H9 (cell line): Measurements from ENCODE around the gene LRP8. TPM values are rescaled to one million over a fixed set of nuclear protein-coding genes. Genes with fewer than 3 reads are reported as not detected.

Experiments used
- DNase-seq: peaks from one replicate; pipeline ENCODE4 v3.0.0-alpha.2; 2017
- H2AFZ ChIP-seq: one replicate; pipeline ENCODE4 v1.6.1; 2013; ENCODE audit warnings: mild to moderate bottlenecking, low read length, control low read depth, moderate library complexity
- H2AK5ac ChIP-seq: 2 replicates; pipeline ENCODE4 v1.6.1; 2013; ENCODE audit warnings: low read length, control low read depth, mixed read lengths; ENCODE audit not compliant: insufficient read length
- H2BK120ac ChIP-seq: one replicate; pipeline ENCODE4 v1.6.1; 2013; ENCODE audit warnings: low read depth, mild to moderate bottlenecking, low read length, control low read depth, inconsistent platforms; ENCODE audit not compliant: poor library complexity, severe bottlenecking
- H2BK12ac ChIP-seq: 2 replicates; pipeline ENCODE4 v1.6.1; 2013; ENCODE audit warnings: low read length, control low read depth, mixed read lengths, low read depth; ENCODE audit not compliant: insufficient read length
- H2BK15ac ChIP-seq: 2 replicates; pipeline ENCODE4 v1.6.1; 2013; ENCODE audit warnings: low read depth, low read length, control low read depth
- H2BK20ac ChIP-seq: one replicate; pipeline ENCODE4 v1.6.1; 2013; ENCODE audit warnings: low read depth, mild to moderate bottlenecking, low read length, control low read depth, inconsistent platforms; ENCODE audit not compliant: poor library complexity, severe bottlenecking
- H2BK5ac ChIP-seq: 2 replicates; pipeline ENCODE4 v1.6.1; 2013; ENCODE audit warnings: low read length, control low read depth, mixed read lengths; ENCODE audit not compliant: insufficient read length
- H3K14ac ChIP-seq: 2 replicates; pipeline ENCODE4 v1.6.1; 2013; ENCODE audit warnings: low read length, control low read depth; ENCODE audit not compliant: insufficient read depth
- H3K18ac ChIP-seq: 2 replicates; pipeline ENCODE4 v1.6.1; 2013; ENCODE audit warnings: low read depth, mild to moderate bottlenecking, mixed read lengths, low read length, control low read depth; ENCODE audit not compliant: insufficient read length
- H3K23ac ChIP-seq: 2 replicates; pipeline ENCODE4 v1.6.1; 2013; ENCODE audit warnings: low read length, control low read depth, mixed read lengths, low read depth; ENCODE audit not compliant: insufficient read length
- H3K23me2 ChIP-seq: 2 replicates; pipeline ENCODE4 v1.6.1; 2013; ENCODE audit warnings: low read depth, mild to moderate bottlenecking, mixed read lengths, low read length, control low read depth; ENCODE audit not compliant: insufficient read length, poor library complexity, severe bottlenecking
- H3K27ac ChIP-seq: 2 replicates; pipeline ENCODE4 v1.5.1; 2013; ENCODE audit warnings: low read length, control low read depth, mixed read lengths, low read depth; ENCODE audit not compliant: insufficient read length
- H3K27me3 ChIP-seq: 2 replicates; pipeline ENCODE4 v1.6.1; 2013; ENCODE audit warnings: low read length, control low read depth, inconsistent platforms; ENCODE audit not compliant: insufficient read depth
- H3K4ac ChIP-seq: 2 replicates; pipeline ENCODE4 v1.6.1; 2013; ENCODE audit warnings: low read depth, mild to moderate bottlenecking, control low read depth, inconsistent platforms, low read length, moderate library complexity
- H3K4me1 ChIP-seq: 2 replicates; pipeline ENCODE4 v1.6.1; 2013; ENCODE audit warnings: low read length, control low read depth, inconsistent platforms; ENCODE audit not compliant: insufficient read depth
- H3K4me2 ChIP-seq: 2 replicates; pipeline ENCODE4 v1.6.1; 2013; ENCODE audit warnings: low read length, control low read depth, mixed read lengths; ENCODE audit not compliant: insufficient read length, insufficient read depth
- H3K56ac ChIP-seq: 2 replicates; pipeline ENCODE4 v1.6.1; 2013; ENCODE audit warnings: low read depth, mild to moderate bottlenecking, mixed read lengths, low read length, control low read depth; ENCODE audit not compliant: insufficient read length
- H3K79me1 ChIP-seq: 2 replicates; pipeline ENCODE4 v1.6.1; 2013; ENCODE audit warnings: low read depth, mild to moderate bottlenecking, moderate library complexity, low read length, control low read depth, inconsistent platforms; ENCODE audit not compliant: insufficient read depth, poor library complexity, severe bottlenecking
- H3K79me2 ChIP-seq: 2 replicates; pipeline ENCODE4 v1.6.1; 2013; ENCODE audit warnings: low read length, control low read depth, inconsistent platforms; ENCODE audit not compliant: insufficient read depth
- H3K9ac ChIP-seq: 2 replicates; pipeline ENCODE4 v1.6.1; 2013; ENCODE audit warnings: low read length, control low read depth, mixed read lengths; ENCODE audit not compliant: insufficient read length; ENCODE audit errors: extremely low read depth
- H3K9me3 ChIP-seq: one replicate; pipeline ENCODE4 v1.6.1; 2013; ENCODE audit warnings: low read depth, low read length, inconsistent platforms; ENCODE audit not compliant: control insufficient read depth
- H3T11ph ChIP-seq: one replicate; pipeline ENCODE4 v1.6.1; 2013; ENCODE audit warnings: mild to moderate bottlenecking, low read length, control low read depth, inconsistent platforms
- H4K20me1 ChIP-seq: one replicate; pipeline ENCODE4 v1.6.1; 2013; ENCODE audit not compliant: control insufficient read depth, insufficient read length, insufficient read depth
- H4K5ac ChIP-seq: 2 replicates; pipeline ENCODE4 v1.6.1; 2013; ENCODE audit warnings: low read depth, mild to moderate bottlenecking, mixed read lengths, low read length, control low read depth; ENCODE audit not compliant: insufficient read length
- H4K8ac ChIP-seq: replicated peaks from 2 replicates; pipeline ENCODE4 v1.6.1; 2013; ENCODE audit warnings: low read length, control low read depth, mixed read lengths, low read depth; ENCODE audit not compliant: insufficient read length
- H4K91ac ChIP-seq: 2 replicates; pipeline ENCODE4 v1.6.1; 2013; ENCODE audit warnings: low read depth, mild to moderate bottlenecking, moderate library complexity, mixed read lengths, low read length, control low read depth; ENCODE audit not compliant: insufficient read length
- H3K27ac Mint-ChIP-seq, 3 experiments: 2 replicates in 2 of 3; 3 replicates in 1 of 3; pipeline ENCODE4 v1.8.0; 2020 to 2021; ENCODE audit warnings: mixed read lengths in 3 of 3, mild to moderate bottlenecking in 1 of 3, moderate library complexity in 1 of 3
- H3K27me3 Mint-ChIP-seq: 2 replicates; pipeline ENCODE4 v1.8.0; 2021; ENCODE audit warnings: low read depth, mild to moderate bottlenecking, moderate library complexity, mixed read lengths
- H3K36me3 Mint-ChIP-seq, 3 experiments: 2 replicates in 2 of 3; 3 replicates in 1 of 3; pipeline ENCODE4 v1.8.0; 2020 to 2021; ENCODE audit warnings: low read depth in 3 of 3, mixed read lengths in 3 of 3; ENCODE audit not compliant: insufficient read depth in 1 of 3
- H3K4me1 Mint-ChIP-seq, 2 experiments: 2 replicates each; pipeline ENCODE4 v1.8.0; 2020; ENCODE audit warnings: mixed read lengths in 2 of 2
- H3K4me3 Mint-ChIP-seq, 2 experiments: 2 replicates in 1 of 2; 3 replicates in 1 of 2; pipeline ENCODE4 v1.8.0; 2020 to 2021; ENCODE audit warnings: mild to moderate bottlenecking in 2 of 2, mixed read lengths in 2 of 2, moderate library complexity in 1 of 2
- H3K9me3 Mint-ChIP-seq, 2 experiments: 2 replicates in 1 of 2; 3 replicates in 1 of 2; pipeline ENCODE4 v1.8.0; 2020; ENCODE audit warnings: mild to moderate bottlenecking in 2 of 2, mixed read lengths in 2 of 2, moderate library complexity in 1 of 2
- CTCF ChIP-seq: fragments of 200-600 bp; sonication (generic); conservative IDR thresholded peaks from 3 replicates; pipeline ENCODE4 v1.8.0; 2021; ENCODE audit warnings: antibody characterized with exemption, mild to moderate bottlenecking
- WGBS: extraction: QIAGEN DNeasy Blood & Tissue Kit; methylation state at CpG from one replicate; pipeline ENCODE4 v1.1.7; 2013; ENCODE audit warnings: missing lambda C conversion rate, low lambda C conversion rate, mixed read lengths; ENCODE audit not compliant: insufficient read length; ENCODE audit errors: extremely low coverage; 5-methylcytosine and 5-hydroxymethylcytosine counted together
- total RNA-seq: library from RNA; stranded (reverse); gene quantifications from 2 replicates; pipeline ENCODE4 v1.2.1, GENCODE V29; 2021

LRP8 gene
- total RNA-seq, 1 experiment from 2014 or later = 78.6 TPM

- Histone ChIP-seq H3K23ac (no peak overlapping the region), H3K9me3 (no peaks in the 10 kb centered on the region), H3K27ac (no peak overlapping the region), H3K9ac (no peak overlapping the region), H2BK120ac (no peak overlapping the region), H3K18ac (no peak overlapping the region), H2BK20ac (no peak overlapping the region), H3K79me1 (no peaks in the 10 kb centered on the region), H2AFZ (no peak overlapping the region), H3K4ac (no peak overlapping the region), H3T11ph (no peak overlapping the region), H2AK5ac (no peak overlapping the region), H2BK5ac (no peak overlapping the region), H3K56ac (no peak overlapping the region), H3K79me2 (peaks cover 2% of the 10 kb centered on the region; the same call in 1 of the 2 replicates), H4K20me1 (no peaks in the 10 kb centered on the region), H3K23me2 (no peaks in the 10 kb centered on the region), H4K91ac (no peak overlapping the region), H4K8ac (no peak overlapping the region), H4K5ac (no peak overlapping the region), H3K4me1 (no peaks in the 10 kb centered on the region), H3K27me3 (no peaks in the 10 kb centered on the region), H3K4me2 (no peak overlapping the region), H2BK15ac (no peak overlapping the region), H2BK12ac (no peak overlapping the region), H3K14ac (no peak overlapping the region)
- Mint-ChIP-seq H3K27ac (peak overlapping the region in 1 of 3 experiments; percentile 80; a peak in 1 of 7 replicates), H3K36me3 (peaks cover 0 to 10% (median 5%) of the 10 kb centered on the region in 3 experiments; a peak in 5 of 7 replicates), H3K27me3 (no peaks in the 10 kb centered on the region), H3K4me1 (peaks cover 13 to 32% of the 10 kb centered on the region in 2 experiments), H3K4me3 (no peak overlapping the region), H3K9me3 (no peaks in the 10 kb centered on the region)
- no CpG with 5 or more reads among the region's 4 CpGs for WGBS
- DNase-seq = no peak
- TF ChIP-seq CTCF = no peak
Observed at GRCh38 chr1:53295726-53296116, 32.1 kb downstream of the LRP8 start.
